Gastrocnemius medialis (tissue), 4 donors: Measurements from ENCODE around the gene KIF1A.

Source experiments
- POLR2A ChIP-seq, 2 donors: fragments of 450-650 bp; IDR thresholded peaks; one replicate each; pipeline ENCODE4 v1.6.1; 2017; ENCODE audit warnings: antibody characterized with exemption in 2 of 2, mild to moderate bottlenecking in 2 of 2, moderate library complexity in 2 of 2
- TF ChIP-seq, protein P1 (sequence below), 5 experiments: fragments of 450-650 bp in 3 of 5; fragments of 200-600 bp in 2 of 5; sonication (generic) in 2 of 5; IDR thresholded peaks in 4 of 5; conservative IDR thresholded peaks in 1 of 5; 1 replicate in 4 of 5; 2 replicates in 1 of 5; pipeline ENCODE4 v1.5.1; 2016 to 2019; ENCODE audit warnings: antibody characterized with exemption in 5 of 5, mild to moderate bottlenecking in 3 of 5, moderate library complexity in 3 of 5

DNA sequence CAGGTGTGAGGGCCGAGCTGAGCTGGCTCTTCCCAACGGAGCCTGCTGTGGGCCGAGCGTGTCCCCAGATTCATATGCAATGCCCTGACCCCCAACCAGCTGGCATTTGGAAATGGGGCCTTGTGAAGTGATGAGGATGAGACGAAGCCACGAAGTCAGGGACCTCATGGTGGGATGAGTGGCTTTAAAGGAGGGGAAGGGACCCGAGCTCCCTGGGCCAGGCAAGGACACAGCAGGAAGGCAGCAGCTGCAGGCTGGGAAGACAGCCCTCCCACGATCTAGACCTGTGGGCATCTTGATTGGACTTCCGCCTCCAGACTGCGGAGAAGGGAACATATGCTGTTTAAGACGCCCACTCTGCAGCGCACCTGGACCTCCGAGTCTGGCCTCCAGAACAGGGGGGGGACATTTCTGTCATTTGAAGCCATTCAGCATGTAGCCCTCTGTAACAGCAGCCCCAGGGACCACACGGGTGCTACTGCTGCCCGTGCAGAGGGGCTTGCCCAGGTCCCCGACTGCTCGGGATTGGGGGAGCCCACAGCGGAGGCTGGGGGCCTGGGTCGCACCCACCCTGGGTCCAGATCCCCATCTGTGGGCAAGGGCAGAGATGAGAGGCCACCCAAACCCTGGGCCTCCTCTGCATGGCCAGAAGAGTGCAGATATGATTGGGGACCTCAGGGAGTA is 27.2 kb downstream of the KIF1A start:
- TF ChIP-seq, protein P1, sequence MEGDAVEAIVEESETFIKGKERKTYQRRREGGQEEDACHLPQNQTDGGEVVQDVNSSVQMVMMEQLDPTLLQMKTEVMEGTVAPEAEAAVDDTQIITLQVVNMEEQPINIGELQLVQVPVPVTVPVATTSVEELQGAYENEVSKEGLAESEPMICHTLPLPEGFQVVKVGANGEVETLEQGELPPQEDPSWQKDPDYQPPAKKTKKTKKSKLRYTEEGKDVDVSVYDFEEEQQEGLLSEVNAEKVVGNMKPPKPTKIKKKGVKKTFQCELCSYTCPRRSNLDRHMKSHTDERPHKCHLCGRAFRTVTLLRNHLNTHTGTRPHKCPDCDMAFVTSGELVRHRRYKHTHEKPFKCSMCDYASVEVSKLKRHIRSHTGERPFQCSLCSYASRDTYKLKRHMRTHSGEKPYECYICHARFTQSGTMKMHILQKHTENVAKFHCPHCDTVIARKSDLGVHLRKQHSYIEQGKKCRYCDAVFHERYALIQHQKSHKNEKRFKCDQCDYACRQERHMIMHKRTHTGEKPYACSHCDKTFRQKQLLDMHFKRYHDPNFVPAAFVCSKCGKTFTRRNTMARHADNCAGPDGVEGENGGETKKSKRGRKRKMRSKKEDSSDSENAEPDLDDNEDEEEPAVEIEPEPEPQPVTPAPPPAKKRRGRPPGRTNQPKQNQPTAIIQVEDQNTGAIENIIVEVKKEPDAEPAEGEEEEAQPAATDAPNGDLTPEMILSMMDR (IDR thresholded peaks at IDR 0.05 in 4 of 5, conservative IDR thresholded peaks at IDR 0.05 in 1 of 5) = no peak
- TF ChIP-seq POLR2A (IDR thresholded peaks at IDR 0.05) = no peak
